Dermis microvascular lymphatic vessel endothelial cell (primary cell): Measurements from ENCODE around the gene CADPS2. TPM values are rescaled to one million over a fixed set of nuclear protein-coding genes. Genes with fewer than 3 reads are reported as not detected.
A peak's percentile ranks its signal among the peaks of the same experiment; 100 is the strongest.
"Not testable (repeated sequence)": the region's sequence is repeated elsewhere in the genome, so short reads cannot be mapped to it uniquely, and the experiment has no call there.

Experiments
- DNase-seq, 2 donors: peaks; one replicate each; pipeline versions ENCODE4 v3.0.0 to v3.0.0-alpha.2; 2010; ENCODE audit warnings: low read depth in 2 of 2
- total RNA-seq: library from RNA; depleted of rRNA; stranded (reverse); fragments of >200 nt; gene quantifications from 2 replicates; pipeline ENCODE4 v1.2.1, GENCODE V29; 2014

CADPS2 gene
- total RNA-seq, 1 donor from 2014 or later: 49.0 TPM

DNA sequence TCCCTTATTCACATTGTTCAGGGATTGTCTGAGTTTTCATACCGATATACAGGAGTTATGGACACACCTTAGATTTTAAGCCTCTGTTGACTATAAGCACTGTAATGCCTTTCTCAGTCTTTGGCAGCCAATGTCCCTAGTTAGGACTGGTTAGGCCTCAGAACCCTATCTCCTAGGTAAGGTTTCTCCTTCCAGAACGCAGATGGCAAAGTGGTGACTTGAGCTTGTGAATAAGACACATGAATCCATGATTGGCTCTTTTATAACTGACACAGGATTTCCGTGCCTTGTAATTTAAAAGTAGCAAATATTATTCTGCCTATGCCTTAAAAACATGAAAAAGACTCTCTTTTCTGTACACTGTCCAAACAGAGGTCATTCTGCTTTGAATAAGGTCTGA lies 171.1 kb downstream of the CADPS2 start:
- DNase-seq: no peak

DNA sequence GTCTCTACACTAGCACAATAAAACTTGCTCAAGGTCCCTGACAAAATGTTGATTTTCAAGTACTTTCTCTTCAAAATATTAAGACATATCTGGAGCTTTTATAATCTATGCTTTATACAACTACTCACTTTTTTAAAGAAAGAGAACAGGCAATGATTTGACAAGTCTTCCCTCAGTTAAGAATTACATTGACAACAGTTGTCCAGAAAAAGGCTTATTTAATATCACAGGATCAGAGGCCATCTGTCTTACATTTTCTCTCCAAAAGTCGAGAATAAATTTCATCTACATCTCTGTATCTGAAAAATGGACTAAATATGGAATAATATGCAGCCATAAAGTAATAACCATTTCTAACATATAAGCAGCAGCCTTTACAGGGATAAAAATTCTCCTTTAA lies 175.3 kb downstream of the CADPS2 start:
- no peak for DNase-seq

DNA sequence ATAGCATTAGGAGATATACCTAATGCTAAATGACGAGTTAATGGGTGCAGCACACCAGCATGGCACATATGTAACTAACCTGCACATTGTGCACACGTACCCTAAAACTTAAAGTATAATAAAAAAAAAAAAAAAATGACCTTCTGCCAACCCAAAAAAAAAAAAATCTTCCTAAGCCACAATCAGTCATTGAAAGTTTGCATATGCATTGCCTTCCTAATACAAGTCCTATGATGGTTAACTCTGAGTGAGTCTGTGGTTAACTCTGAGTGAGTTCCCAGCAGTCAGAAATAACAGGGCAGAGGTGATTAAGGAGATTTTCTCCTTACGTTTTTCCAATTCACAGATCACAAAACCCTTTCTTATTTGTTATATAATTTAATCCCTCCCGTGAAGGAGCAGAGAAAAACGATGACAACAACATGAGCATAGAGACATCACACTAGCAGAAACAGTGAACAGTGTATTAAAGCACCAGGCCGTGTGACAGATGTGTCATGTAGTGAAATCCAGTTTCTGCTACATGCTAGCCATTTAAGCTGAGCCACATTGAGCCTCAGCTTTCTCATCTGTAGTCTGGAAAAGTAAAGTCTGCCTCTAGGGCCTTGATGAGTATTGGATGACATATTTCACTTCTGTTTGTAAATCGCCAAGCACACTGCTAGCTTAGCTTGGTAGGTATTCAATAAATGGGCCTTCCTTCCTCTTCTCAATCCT lies 176.2 kb downstream of the CADPS2 start:
- no peak for DNase-seq

DNA sequence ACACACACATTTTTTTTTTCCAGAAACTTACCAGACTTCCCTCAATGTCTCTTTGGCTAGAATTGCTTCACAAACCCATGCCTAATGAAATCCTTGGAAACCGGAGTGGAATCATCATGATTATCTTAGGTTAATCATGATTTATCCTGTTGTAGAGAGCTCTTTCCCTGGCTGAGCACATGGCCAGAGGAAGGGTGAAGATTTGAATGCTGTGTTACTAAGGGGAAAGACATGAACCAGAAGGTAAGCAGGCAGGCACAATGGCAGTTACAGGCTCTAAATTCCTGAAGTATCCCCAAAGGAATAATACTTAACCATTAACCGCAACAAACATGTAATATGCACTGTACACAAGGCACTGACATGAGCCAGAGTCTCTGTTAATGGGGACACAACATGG lies 179.4 kb downstream of the CADPS2 start:
- no peak for DNase-seq

DNA sequence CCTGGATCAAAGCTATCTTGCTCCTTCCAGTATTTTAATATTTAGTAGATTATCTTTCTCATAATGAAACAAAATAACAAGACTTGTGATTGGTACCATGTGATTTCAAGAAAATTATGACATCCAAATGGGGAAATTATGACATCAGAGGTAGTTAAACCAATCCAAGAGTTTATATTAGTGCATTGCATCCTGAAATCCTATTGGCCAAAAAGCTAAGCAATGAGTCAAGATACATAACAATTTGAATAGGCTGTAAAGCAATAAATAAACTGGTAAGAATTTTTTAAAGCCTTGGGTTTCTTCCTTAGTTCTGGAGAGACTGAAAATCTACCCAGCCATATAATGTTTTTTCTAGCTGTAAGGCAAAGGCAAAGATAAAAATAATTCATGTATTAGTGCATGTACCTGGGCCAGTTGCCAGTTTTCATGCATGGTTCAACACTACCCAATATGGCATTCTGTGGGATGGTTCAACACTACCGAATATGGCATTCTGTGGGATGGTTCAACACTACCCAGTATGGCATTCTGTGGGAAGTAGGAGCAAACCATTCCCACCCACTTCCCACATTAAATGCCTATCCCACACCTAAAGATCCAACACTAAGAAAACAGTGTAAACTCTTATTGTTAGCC lies 183.3 kb downstream of the CADPS2 start, which contains the start of gene RNF148:
RNF148 (minus strand) TSS at position 51 of the 639 bp plus-strand sequence. CDS start 172 bp downstream, outside the sequence.
- no peak for DNase-seq

DNA sequence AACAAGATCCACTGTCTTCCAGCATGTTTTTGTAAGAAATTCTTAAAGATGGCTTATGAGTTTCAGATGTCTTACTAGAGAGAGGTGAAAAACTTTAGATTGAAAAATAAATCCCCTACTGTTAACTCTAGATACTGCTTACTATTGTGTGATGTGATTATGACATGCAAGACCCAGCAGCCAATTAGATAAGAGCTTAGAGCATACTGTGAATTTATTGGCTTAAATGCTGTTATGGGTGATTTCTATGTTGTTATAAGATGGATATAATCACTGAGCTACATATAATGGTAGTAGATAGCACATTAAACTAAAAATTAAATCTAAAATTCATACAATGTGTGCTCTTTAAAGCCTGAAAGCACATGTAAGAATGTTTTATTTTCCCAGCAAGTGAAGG lies 187.2 kb downstream of the CADPS2 start, which contains the start of gene RNF133:
RNF133 (minus strand) TSS at position 101 of the 400 bp plus-strand sequence. CDS start 199 bp downstream, outside the sequence.
- no peak for DNase-seq

DNA sequence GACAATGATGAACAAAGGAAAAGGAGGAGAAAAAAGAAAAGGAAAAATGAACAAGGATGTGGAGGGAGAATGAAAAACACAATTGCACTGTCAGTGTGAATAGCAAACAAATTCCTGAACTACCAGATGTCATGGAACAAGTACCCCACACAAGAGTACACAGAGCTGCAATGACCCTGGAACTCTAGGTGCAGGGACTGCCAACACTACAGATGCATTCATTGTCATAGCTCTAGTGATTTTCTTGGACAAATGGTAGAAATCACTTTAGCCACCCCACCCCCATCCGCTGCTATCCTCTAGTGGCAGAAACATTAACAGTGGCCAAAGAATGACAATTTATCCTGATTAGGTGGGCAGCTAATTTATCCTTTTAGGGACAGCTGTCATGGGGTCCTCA lies 190.4 kb downstream of the CADPS2 start:
- no peak for DNase-seq

DNA sequence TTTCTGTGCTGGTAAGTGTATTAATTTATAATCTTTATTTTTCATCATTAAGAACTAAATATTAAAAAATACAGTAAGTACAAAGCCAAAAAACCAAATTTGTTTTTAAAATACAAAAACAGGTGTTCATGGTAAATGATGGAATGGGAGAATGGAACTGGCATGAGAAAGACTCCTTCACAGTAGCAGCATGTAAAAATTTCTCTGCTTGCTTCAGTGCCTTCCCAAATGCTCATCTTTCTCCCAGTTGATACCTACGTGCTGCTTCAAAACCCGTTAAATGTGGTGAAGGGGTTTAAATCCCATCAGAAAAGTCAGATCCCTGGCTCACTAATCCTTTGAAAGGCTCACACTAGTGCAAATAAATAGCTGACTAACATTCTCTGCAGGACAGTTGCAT lies 191.6 kb downstream of the CADPS2 start:
- no peak for DNase-seq

DNA sequence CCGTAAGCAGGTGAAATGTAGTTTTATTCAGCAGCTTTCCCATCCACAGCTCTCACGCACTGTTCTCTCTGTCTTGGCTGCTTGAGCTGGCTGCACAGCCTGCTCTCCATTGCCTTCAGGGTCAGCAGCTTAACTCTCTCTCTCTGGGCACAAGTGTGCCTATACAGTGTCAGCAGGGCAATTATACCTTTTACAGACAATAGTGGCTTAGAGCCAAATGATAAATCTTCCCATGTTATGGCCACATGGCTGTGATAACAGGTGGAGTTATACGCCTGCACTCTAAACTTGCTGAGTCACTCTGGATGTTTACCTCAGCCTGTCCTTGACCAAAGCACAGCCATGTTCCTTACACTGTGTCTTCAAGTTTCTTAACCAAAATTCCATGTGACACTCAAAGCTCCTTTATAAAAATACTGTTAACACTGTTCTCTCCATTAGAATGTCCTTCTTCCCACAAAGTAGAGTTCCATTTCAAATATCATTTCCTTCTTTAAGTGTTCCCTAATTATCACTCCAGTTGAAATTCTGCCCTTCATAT lies 193.4 kb downstream of the CADPS2 start:
- DNase-seq: no peak

DNA sequence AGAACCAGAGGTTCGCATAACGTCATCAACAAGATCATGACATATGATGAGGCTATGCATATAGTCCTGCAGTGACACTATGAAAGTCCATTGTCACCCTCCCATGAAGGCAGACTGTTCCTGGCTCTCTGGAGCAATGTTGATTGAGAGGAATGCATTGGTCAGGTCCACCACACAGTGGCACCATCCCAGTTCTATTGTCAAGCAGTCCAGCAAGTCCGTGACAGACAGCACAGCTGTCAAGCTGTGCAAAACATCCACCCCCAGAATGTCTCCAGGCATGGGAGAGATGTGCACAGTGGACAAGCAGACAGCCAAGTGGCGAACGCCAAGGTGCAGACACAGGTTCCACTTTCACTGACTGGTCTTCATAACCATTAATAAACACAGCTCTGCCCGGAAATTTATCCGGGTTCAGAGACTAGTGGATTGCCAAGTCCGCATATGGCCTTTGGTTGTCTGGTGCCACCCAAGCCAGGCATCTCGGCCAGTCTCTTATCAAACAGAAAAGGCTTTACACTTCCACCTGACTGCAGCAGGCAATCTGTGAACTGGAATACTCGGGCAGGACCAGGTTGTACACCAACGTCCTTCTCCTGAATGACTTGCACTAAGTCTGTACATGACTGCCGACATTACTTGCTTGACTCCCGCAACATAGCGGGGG lies 194.6 kb downstream of the CADPS2 start:
- DNase-seq: no peak

DNA sequence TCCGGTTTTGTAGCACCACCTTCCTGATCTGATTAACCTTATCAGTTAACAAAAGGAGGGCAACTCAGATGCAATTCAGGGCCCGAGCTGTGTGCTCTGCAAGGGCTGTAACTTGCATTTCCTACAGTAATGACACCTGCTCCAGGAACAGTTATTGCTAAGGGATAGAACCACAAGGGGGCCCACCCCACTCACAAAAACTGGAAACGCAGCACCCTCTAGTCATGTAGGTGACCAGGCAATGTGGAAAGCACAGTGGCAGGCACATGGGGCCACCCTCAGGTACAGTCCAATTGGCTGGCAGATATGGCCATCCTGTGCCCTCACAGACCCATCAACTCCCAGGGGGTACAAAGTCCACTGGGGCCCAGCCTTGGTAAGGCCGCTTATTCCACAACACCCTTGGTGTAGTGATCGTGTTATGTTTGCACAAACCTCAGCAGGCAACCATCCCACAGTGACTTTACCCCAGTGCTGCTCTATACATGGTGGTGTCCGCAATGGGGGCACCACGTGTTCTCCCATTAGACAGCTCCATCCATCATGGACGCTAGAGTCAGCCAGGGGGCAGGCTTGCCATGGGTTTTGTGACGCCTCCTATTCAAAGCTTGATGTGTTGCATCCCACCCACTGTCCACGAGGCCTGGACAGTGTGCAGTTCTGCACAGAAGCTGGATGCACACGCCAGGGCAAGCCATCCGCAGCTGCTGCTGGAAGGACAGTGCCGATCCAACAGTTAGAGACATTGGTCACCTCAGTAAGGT lies 196.7 kb downstream of the CADPS2 start:
- no peak for DNase-seq

DNA sequence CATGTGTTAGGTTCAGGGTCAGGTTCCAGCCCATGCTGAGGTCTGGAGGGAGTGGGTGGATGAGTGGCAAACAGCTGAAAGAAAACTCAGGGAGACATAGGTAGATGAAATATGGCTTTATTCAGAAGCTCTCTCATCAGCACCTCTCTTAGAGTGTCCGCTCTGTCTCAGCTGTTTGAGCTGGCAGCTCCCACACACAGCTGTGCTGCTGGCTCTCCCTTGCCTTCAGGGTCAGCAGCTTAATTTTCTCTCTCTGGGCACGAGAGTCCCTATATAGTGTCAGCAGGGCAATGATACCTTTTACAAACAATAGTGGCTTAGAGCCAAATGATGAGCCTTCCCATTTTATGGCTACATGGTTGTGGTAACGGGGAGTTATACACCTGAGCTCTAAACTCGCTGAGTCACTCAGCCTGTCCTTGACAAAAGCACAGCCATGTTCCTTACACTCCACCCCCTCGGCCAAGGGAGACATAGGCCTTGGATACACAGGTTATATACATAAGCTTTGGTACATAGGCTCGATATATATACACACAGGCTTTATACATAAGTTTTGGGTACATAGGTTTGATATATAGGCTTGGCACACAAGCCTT lies 197.8 kb downstream of the CADPS2 start:
- DNase-seq: no peak

DNA sequence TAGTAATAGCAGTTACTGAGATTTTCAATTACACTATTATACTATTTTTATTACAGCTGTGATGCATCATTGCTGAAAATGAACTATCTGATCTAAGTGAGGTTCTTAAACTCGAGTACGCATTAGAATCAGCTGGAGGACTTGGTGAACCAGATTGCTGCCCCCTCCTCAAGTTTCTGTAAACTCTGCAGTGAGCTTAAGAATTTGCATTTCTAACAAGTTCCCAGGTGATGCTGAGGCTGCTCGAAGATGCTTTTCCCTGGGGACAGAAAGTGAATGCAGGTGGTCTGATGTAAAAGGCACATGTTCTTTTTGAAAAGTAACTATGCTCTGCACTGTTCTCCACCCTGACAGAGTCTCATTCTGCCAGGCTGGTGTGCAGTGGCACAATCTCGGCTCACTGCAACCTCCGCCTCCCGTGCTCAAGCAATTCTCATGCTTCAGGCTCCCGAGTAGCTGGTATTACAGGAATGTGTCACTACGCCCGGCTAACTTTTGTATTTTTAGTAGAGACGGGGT lies 199.8 kb downstream of the CADPS2 start:
- no peak for DNase-seq

DNA sequence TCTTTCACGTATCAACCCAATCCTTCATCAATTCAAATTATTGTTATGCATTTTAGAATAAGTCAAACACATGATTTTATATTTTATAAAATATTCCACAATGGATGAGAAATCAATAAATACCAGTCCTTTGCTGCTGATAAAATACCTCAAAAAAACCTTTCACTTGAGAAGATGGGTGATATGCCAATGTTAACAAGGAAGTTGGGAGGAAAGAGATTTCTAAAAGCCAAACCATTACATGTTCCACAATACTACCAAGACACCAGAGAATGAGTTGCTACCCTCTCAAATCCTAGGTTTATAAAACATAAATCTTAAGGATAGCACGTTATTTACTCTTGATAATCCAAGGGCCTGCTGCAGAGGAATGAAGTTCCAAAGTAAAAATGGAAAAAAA lies 201.8 kb downstream of the CADPS2 start:
- no peak for DNase-seq

DNA sequence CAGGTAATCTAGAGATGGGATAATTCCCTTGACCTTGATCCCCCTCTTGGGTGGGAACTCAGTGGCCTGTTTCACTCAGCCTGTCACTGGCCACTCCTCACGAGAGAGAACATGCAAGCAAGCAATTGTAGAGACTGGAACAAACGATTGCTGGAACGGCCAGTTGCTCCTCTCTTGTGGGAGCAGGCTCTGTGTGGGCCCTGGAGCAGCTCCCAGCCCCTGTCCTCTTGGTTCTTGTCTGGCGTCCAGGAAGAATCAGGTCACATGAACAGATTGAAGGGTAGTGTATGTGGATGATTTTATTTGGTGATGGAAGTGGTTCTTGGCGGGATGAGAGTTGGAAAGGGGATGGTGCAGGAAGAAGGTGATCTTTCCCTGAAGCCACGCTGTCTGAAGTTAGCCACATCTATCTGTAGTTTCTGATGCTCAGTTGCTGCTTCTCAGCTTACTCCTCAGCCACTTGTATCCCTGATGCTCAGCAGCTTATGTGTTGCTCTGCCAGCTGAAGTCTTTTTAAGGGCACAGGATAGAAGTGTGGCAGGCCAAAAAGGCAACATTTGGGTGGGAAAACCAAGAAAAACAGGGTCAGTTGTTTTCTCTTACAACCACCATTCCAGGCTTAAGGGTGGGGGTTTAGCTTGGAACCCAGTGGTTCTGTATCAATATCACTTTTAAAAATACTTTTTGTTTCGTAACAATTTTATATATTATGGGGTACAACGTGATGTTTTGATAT lies 203.3 kb downstream of the CADPS2 start:
- no peak for DNase-seq

DNA sequence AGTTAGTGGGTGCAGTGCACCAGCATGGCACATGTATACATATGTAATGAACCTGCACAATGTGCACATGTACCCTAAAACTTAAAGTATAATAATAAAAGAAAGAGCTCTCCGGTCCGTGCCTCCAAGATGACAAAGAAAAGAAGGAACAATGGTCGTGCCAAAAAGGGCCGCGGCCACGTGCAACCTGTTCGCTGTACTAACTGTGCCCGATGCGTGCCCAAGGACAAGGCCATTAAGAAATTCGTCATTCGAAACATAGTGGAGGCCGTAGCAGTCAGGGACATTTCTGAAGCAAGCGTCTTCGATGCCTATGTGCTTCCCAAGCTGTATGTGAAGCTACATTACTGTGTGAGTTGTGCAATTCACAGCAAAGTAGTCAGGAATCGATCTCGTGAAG lies 205.1 kb downstream of the CADPS2 start:
- DNase-seq: not testable (repeated sequence)

DNA sequence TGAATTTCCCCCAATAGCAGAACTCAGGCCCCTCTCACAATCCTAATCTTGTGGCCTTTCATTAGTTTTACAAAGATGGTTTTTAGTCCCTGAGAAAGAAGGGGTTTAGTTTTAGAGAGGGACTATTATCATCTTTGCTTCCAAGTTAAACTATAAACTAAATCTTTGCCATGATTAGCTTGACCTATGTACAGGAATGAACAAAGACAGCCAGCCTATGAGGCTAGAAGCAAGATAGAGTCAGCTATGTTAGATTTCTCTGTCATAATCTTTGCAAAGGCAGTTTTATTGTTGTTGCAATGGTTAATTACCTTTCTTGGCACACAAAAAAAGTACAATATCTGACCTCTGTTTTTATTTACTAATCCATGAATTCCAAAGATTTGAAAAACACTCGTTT lies 206.4 kb downstream of the CADPS2 start:
- DNase-seq: no peak

DNA sequence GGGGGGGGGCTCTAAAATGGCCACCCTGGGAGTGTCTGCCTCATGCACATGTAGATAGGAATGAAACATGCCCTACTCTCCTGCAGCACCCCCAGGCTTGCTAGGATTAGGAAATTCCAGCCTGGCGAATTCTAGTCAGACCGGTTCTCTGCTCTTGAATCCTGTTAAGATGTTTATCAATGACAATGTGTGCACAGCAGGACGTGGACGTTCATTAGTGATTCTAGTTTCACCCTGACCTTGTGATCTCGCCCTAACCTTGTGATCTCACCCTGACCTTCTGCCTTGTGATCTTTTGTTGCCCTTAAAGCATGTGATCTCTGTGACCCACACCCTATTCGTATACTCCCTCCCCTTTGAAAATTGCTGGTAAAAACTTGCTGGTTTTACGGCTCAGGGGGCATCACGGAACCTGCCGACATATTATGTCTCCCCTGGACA lies 207.0 kb downstream of the CADPS2 start:
- DNase-seq: not testable (repeated sequence)

DNA sequence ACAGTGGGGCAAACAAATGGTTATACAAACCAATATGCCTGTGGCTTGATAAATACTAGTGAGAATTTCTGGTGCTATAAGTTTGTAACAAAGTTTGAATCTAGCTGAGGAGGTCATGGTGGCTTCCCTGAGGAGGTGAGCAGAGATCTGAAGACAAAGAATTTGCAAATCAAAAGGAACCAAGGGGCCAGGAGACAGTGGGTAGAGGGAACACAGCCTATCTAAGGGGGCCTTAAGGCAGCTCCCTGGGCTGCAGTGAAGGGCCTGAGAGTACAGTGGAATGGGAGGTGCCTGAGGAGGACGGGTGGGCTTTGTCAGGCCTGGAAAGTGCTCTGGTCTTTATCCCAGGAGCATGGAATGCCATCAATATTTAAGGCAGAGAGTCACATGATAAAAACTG lies 209.1 kb downstream of the CADPS2 start:
- DNase-seq: no peak

DNA sequence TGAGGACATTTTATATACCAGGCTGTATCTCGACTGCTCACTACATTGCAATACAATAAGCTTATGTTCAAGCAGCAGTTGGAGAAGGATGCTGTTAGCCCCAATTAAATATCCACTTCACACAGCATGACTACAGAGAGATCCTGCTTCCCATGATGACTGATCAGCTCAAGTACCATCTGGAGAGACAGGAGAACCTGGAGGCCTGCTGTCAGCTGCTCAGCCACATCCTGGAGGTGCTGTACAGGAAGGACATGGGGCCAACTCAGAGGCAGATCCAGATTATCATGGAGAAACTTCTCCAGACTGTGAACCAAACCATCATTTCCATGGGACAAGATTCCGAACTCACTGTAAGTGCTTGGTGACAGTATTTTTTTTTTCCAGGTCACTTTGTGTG lies 209.8 kb downstream of the CADPS2 start:
- peak in 1 of 2 donors; percentile 33 for DNase-seq
